ENCODE data around the gene FBN1. TPM values are rescaled to one million over a fixed set of nuclear protein-coding genes. Genes with fewer than 3 reads are reported as not detected.

The FBN1 gene
- total RNA-seq, 6 experiments from 2014 or later, result 1.7 to 12.0 (median 8.7) TPM

DNA sequence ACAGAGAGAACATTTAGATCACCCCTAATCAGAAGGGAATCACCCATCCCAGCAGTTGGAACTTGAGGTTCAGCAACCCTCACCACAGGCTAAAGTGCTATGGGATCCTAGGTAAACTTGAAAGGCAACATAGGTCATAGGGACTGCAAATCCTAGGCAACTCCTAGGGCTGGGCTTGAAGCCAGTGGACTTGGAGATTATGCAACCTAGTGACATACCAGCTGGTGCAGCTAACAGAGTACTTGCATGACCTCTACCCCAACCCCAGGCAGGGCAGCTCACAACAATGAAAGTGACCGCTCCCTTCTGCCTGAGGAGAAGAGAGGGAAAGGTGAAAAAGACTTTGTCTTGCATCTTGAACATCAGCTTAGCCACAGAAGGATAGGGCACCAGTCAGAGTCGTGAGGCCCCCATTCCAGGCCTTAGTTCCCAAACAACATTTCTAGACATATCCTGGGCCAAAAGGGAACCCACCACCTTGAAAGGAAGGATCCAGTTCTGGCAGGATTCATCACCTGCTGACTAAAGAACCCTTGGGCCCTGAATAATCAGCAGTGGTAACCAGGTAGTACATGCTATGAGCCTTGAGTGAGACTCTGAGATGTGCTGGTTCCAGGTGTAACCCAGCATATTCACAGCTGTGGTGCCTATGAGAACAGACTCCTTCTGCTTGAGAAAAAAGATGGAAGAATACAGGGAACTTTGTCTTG is 37.6 kb upstream of the FBN1 start:
- DNase-seq, result peak; percentile 51 to 91 (median 85)
- TF ChIP-seq POLR2A (IDR thresholded peaks at IDR 0.05), result no peak
- TF ChIP-seq, protein P1, sequence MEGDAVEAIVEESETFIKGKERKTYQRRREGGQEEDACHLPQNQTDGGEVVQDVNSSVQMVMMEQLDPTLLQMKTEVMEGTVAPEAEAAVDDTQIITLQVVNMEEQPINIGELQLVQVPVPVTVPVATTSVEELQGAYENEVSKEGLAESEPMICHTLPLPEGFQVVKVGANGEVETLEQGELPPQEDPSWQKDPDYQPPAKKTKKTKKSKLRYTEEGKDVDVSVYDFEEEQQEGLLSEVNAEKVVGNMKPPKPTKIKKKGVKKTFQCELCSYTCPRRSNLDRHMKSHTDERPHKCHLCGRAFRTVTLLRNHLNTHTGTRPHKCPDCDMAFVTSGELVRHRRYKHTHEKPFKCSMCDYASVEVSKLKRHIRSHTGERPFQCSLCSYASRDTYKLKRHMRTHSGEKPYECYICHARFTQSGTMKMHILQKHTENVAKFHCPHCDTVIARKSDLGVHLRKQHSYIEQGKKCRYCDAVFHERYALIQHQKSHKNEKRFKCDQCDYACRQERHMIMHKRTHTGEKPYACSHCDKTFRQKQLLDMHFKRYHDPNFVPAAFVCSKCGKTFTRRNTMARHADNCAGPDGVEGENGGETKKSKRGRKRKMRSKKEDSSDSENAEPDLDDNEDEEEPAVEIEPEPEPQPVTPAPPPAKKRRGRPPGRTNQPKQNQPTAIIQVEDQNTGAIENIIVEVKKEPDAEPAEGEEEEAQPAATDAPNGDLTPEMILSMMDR (IDR thresholded peaks at IDR 0.05), result no peak
- intact Hi-C loops (cut with DNase I), result no loop called here
- no peaks in the 10 kb centered on the region for H3K9me3 ChIP-seq
- H3K36me3 ChIP-seq, result no peaks in the 10 kb centered on the region
- H3K27me3 ChIP-seq, result no peaks in the 10 kb centered on the region
- ATAC-seq, result peak; percentile 96 to 99 (median 98)
- no peaks in the 10 kb centered on the region for H3K4me1 ChIP-seq
- H3K4me3 ChIP-seq, result no peak overlapping the region
- peak overlapping the region in 1 of 3 donors; percentile 26 for H3K27ac ChIP-seq
- WGBS (ENCODE audit: insufficient coverage, low coverage, low lambda C conversion rate, missing lambda C conversion rate), result 40% methylated on average over 1 of the region's 2 CpGs

DNA sequence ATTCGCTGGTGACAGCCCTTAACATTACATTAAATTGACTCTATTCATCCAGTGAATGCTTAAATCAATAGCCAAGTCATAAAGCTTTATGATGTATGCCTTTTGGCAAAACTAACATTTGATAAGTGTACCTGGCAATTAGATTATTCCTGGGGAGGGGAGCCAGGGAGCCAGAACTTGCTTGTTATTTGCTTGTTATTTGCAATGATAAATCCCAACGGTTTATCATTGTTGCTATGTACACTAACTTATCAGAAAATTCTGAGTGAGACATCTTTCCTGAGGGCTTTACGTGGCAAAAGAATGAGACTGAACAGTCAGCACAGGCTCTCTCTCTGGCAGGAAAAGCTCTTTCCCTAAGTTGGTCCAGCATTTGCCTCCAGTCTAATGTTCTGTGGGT is 35.8 kb upstream of the FBN1 start:
- TF ChIP-seq POLR2A (IDR thresholded peaks at IDR 0.05), result no peak
- TF ChIP-seq, protein P1 (IDR thresholded peaks at IDR 0.05), result no peak

DNA sequence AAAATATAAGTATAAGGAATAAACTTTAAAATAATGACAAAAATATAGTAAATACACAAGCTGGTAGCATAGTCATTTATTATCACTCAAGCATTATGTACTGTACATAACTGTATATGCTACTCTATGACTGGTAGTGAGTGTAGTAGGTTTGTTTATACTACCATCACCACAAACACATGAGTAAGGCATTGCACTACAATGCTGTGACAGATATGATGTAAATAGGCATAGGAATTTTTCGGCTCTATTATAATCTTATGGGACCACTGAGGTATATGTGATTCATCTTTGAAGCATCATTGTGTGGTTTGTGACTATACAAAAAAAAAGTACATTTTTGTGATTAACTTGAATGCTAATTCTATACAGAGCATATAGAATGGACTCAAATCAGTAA is 35.3 kb upstream of the FBN1 start:
- no peaks in the 10 kb centered on the region for H3K4me1 ChIP-seq
- no peak overlapping the region for H3K4me3 ChIP-seq
- 100% methylated on average over 1 of the region's 1 CpG for WGBS (ENCODE audit: insufficient coverage, low coverage, low lambda C conversion rate, missing lambda C conversion rate)
- TF ChIP-seq POLR2A (IDR thresholded peaks at IDR 0.05), result no peak
- TF ChIP-seq, protein P1 (IDR thresholded peaks at IDR 0.05), result no peak
- intact Hi-C loops (cut with DNase I), result no loop called here
- no peak for ATAC-seq
- no peak for DNase-seq
- H3K27me3 ChIP-seq, result no peaks in the 10 kb centered on the region
- H3K27ac ChIP-seq, result no peak overlapping the region
- H3K36me3 ChIP-seq, result no peaks in the 10 kb centered on the region
- H3K9me3 ChIP-seq, result no peaks in the 10 kb centered on the region

More for the DNA sequence above, 35.8 kb upstream of the FBN1 start:
- Histone ChIP-seq H3K27me3 (no peaks in the 10 kb centered on the region), H3K9me3 (no peaks in the 10 kb centered on the region), H3K36me3 (no peaks in the 10 kb centered on the region), H3K27ac (no peak overlapping the region), H3K4me1 (no peaks in the 10 kb centered on the region), H3K4me3 (no peak overlapping the region)
- DNase-seq, result no peak
- intact Hi-C loops (cut with DNase I), result no loop called here
- no peak for ATAC-seq
- WGBS (ENCODE audit: insufficient coverage, low coverage, low lambda C conversion rate, missing lambda C conversion rate), result 65% methylated on average over 3 of the region's 3 CpGs

DNA sequence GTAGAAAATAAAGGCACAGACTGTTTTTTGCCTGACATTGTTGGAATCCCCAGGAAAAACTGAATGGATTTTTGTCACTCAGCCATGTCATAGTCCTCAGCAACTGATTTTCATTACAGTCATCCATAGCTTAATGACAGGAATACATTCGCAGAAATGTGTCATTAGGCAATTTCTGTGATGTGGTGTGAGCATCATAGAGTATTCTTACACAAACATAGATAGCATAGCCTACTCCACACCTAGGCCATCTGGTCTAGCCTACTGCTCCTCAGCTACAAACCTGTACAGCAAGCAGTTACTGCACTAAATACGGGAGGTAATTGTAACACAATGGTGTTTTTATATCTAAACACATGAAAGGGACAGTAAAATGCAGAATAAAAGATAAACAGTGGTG is 34.4 kb upstream of the FBN1 start:
- Histone ChIP-seq H3K4me1 (no peaks in the 10 kb centered on the region), H3K27me3 (no peaks in the 10 kb centered on the region), H3K36me3 (no peaks in the 10 kb centered on the region), H3K27ac (no peak overlapping the region), H3K4me3 (no peak overlapping the region), H3K9me3 (no peaks in the 10 kb centered on the region)
- WGBS (ENCODE audit: insufficient coverage, low coverage, low lambda C conversion rate, missing lambda C conversion rate), result 88% methylated on average over 2 of the region's 2 CpGs
- intact Hi-C loops (cut with DNase I), result no loop called here
- TF ChIP-seq, protein P1 (IDR thresholded peaks at IDR 0.05), result no peak
- TF ChIP-seq POLR2A (IDR thresholded peaks at IDR 0.05), result no peak
- ATAC-seq (no peak), DNase-seq (no peak)
